ENCODE measurements around the gene NFATC2.
A peak's percentile ranks its signal among the peaks of the same experiment; 100 is the strongest.

Gene NFATC2

DNA sequence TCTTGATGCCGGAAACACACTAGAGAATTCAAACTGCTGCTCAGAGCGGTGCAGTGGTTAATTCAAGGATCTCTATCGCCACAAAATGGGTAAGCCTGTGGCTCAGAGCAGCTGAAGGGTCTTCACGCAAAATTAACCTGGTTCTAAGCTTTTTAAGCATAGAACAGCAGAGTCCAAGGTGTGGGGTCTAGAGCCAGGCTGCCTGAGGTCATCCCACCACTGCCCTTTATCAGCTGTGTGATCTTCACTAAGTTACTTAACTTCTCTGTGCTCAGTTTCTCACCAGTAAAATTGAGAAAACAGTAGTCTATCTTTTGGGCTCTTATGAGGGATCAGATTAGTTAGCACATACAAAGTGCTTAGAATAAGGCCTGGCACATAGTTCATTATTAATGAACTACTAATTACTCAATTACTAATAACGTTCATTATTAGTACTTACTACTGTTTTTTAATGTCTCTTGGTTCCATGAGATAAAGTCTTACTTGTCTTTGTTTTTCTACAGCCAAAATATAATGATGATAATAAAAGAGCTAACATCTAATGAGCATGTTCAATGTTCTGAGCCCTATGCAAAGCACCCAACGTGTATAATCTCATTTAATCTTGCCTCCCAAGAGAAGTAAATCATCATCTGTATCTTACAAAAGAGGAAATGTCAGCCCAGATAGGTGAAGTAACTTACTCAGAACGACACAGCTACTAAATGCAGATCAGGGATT is 92.9 kb downstream of the NFATC2 start:
- no peak for DNase-seq (ENCODE audit: low read depth in 2 of 2)
- TF ChIP-seq, protein P1, sequence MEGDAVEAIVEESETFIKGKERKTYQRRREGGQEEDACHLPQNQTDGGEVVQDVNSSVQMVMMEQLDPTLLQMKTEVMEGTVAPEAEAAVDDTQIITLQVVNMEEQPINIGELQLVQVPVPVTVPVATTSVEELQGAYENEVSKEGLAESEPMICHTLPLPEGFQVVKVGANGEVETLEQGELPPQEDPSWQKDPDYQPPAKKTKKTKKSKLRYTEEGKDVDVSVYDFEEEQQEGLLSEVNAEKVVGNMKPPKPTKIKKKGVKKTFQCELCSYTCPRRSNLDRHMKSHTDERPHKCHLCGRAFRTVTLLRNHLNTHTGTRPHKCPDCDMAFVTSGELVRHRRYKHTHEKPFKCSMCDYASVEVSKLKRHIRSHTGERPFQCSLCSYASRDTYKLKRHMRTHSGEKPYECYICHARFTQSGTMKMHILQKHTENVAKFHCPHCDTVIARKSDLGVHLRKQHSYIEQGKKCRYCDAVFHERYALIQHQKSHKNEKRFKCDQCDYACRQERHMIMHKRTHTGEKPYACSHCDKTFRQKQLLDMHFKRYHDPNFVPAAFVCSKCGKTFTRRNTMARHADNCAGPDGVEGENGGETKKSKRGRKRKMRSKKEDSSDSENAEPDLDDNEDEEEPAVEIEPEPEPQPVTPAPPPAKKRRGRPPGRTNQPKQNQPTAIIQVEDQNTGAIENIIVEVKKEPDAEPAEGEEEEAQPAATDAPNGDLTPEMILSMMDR (IDR thresholded peaks at IDR 0.05; ENCODE audit: low read depth, low read length), result no peak
- H3K4me3 ChIP-seq (replicated peaks in 1 of 2; ENCODE audit: low read depth in 2 of 2, low read length in 2 of 2), result no peak overlapping the region

DNA sequence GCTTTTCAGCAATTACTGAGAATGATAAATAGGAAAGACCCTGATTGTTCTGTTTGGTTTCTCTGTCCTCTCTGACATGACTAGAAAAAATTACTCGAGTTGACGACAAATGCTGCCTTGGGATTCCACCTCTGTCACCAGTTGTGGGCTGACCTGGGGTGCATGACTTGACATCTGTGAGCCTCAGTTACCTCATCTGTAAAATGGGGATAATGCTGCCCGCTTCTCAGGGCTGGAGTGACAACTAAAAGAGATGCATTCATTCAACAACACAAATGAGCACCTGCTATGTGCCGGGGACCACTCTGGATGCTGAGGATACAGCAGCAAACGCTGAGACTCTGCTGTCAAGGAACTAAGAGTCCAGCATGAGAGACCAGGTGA is 94.8 kb downstream of the NFATC2 start:
- TF ChIP-seq, protein P1 (IDR thresholded peaks at IDR 0.05; ENCODE audit: low read depth, low read length), result no peak
- DNase-seq (ENCODE audit: low read depth in 2 of 2), result no peak
- H3K4me3 ChIP-seq (replicated peaks in 1 of 2; ENCODE audit: low read depth in 2 of 2, low read length in 2 of 2), result no peak overlapping the region

DNA sequence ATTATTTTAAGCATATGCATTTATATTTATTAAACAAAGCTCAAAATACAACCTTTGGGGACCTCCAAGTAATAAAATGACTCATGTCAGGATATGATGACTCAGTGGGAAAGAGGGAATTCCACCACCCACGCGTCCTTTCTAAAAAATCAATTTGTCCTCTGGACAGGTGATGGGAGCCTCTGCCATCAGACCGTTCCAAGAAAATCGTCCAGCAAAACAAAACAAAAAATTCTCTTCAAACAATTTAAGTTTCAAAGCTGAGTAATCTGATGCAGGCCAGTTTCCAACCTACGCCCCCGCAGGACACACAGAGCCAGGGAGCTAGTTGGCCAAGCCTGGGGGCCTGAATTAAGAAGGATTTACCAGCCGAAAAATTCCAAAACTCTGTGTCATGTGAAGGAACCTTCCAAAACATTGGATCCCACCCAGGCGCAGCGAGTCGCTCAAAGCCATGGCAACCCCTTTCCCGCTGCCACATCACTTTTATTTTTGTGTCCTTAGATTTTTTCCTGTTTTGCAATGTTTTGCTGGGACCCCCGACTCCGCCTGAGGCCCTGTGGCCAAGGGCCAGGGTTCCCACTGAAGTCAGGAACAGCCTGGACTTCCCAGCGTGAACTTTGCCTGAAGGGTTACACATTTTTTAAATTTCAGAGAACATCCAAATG is 95.3 kb downstream of the NFATC2 start:
- peak; percentile 96 to 97 for DNase-seq (ENCODE audit: low read depth in 2 of 2)
- no peak overlapping the region for H3K4me3 ChIP-seq (replicated peaks in 1 of 2; ENCODE audit: low read depth in 2 of 2, low read length in 2 of 2)
- TF ChIP-seq, protein P1 (IDR thresholded peaks at IDR 0.05; ENCODE audit: low read depth, low read length), result no peak

DNA sequence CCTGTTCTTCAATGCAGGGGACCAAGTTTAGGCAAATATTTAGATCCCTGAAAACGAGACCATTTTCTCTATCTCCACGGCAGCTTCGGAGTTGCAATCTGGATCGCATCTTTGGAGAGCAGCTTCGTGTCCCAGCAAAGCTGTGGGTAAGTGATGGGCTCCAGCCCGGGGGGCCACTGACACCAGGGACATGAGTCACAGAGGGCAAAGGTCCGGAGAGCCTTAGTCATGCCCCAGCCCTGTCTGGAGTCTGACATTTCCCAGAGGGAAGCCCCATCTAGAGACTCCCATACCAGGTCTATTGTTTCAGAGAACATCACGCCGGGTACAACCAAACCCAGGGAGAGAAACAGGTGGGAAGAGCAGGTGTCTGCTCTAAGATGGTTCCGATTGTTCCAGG is 95.9 kb downstream of the NFATC2 start:
- H3K4me3 ChIP-seq (replicated peaks in 1 of 2; ENCODE audit: low read depth in 2 of 2, low read length in 2 of 2), result no peak overlapping the region
- DNase-seq (ENCODE audit: low read depth in 2 of 2), result peak; percentile 64 to 91
- TF ChIP-seq, protein P1 (IDR thresholded peaks at IDR 0.05; ENCODE audit: low read depth, low read length), result no peak

DNA sequence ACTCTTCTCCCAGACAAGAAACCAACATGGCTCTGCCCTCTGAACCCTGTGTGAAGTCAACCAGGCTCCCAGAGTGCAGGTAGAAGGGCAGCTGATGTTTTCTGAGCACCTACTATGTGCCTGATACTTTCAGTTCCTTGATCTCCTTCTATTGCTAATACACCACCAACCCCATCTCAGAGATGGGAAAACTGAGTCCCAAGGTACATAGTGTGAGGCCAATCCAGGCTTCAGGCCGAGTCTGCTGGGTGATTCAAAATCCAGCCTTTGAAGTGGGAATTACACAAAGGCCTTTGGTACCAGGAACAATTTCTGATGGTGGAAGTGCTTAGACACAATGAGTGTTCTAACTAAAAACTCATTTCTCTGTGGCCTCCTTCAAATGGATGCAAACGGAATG is 96.3 kb downstream of the NFATC2 start:
- no peak overlapping the region for H3K4me3 ChIP-seq (replicated peaks in 1 of 2; ENCODE audit: low read depth in 2 of 2, low read length in 2 of 2)
- TF ChIP-seq, protein P1 (IDR thresholded peaks at IDR 0.05; ENCODE audit: low read depth, low read length), result no peak
- no peak for DNase-seq (ENCODE audit: low read depth in 2 of 2)

DNA sequence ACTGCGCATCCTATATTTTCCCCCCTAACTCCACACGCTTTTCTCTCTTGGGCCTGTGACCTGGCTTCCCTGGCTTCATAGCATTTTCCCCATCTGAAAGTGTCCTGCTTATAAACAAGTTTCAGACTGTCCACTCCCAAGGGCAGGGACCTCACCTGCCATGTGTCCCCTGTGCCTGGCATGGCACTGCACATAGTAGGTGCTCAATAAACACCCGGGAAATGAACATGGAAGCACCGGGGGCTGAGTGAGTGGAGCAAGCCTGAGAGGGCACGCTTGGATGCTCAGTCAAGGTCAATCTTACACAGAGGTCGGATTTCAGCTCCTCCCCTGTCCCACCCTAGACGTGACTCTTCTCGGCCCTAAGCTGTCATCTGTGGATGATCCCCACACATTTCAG is 96.9 kb downstream of the NFATC2 start:
- H3K4me3 ChIP-seq (replicated peaks in 1 of 2; ENCODE audit: low read depth in 2 of 2, low read length in 2 of 2), result no peak overlapping the region
- no peak for DNase-seq (ENCODE audit: low read depth in 2 of 2)
- TF ChIP-seq, protein P1 (IDR thresholded peaks at IDR 0.05; ENCODE audit: low read depth, low read length), result no peak

All from cardiac fibroblast (primary cell).